H9 (cell line): Measurements from ENCODE around the gene TBC1D25. TPM values are rescaled to one million over a fixed set of nuclear protein-coding genes. Genes with fewer than 3 reads are reported as not detected.

Experiments
- DNase-seq: peaks from one replicate; pipeline ENCODE4 v3.0.0-alpha.2; 2017
- H2AFZ ChIP-seq: one replicate; pipeline ENCODE4 v1.6.1; 2013; ENCODE audit warnings: mild to moderate bottlenecking, low read length, control low read depth, moderate library complexity
- H2AK5ac ChIP-seq: 2 replicates; pipeline ENCODE4 v1.6.1; 2013; ENCODE audit warnings: low read length, control low read depth, mixed read lengths; ENCODE audit not compliant: insufficient read length
- H2BK120ac ChIP-seq: one replicate; pipeline ENCODE4 v1.6.1; 2013; ENCODE audit warnings: low read depth, mild to moderate bottlenecking, low read length, control low read depth, inconsistent platforms; ENCODE audit not compliant: poor library complexity, severe bottlenecking
- H2BK12ac ChIP-seq: 2 replicates; pipeline ENCODE4 v1.6.1; 2013; ENCODE audit warnings: low read length, control low read depth, mixed read lengths, low read depth; ENCODE audit not compliant: insufficient read length
- H2BK15ac ChIP-seq: 2 replicates; pipeline ENCODE4 v1.6.1; 2013; ENCODE audit warnings: low read depth, low read length, control low read depth
- H2BK20ac ChIP-seq: one replicate; pipeline ENCODE4 v1.6.1; 2013; ENCODE audit warnings: low read depth, mild to moderate bottlenecking, low read length, control low read depth, inconsistent platforms; ENCODE audit not compliant: poor library complexity, severe bottlenecking
- H2BK5ac ChIP-seq: 2 replicates; pipeline ENCODE4 v1.6.1; 2013; ENCODE audit warnings: low read length, control low read depth, mixed read lengths; ENCODE audit not compliant: insufficient read length
- H3K14ac ChIP-seq: 2 replicates; pipeline ENCODE4 v1.6.1; 2013; ENCODE audit warnings: low read length, control low read depth; ENCODE audit not compliant: insufficient read depth
- H3K18ac ChIP-seq: 2 replicates; pipeline ENCODE4 v1.6.1; 2013; ENCODE audit warnings: low read depth, mild to moderate bottlenecking, mixed read lengths, low read length, control low read depth; ENCODE audit not compliant: insufficient read length
- H3K23ac ChIP-seq: 2 replicates; pipeline ENCODE4 v1.6.1; 2013; ENCODE audit warnings: low read length, control low read depth, mixed read lengths, low read depth; ENCODE audit not compliant: insufficient read length
- H3K23me2 ChIP-seq: 2 replicates; pipeline ENCODE4 v1.6.1; 2013; ENCODE audit warnings: low read depth, mild to moderate bottlenecking, mixed read lengths, low read length, control low read depth; ENCODE audit not compliant: insufficient read length, poor library complexity, severe bottlenecking
- H3K27ac ChIP-seq: 2 replicates; pipeline ENCODE4 v1.5.1; 2013; ENCODE audit warnings: low read length, control low read depth, mixed read lengths, low read depth; ENCODE audit not compliant: insufficient read length
- H3K27me3 ChIP-seq: 2 replicates; pipeline ENCODE4 v1.6.1; 2013; ENCODE audit warnings: low read length, control low read depth, inconsistent platforms; ENCODE audit not compliant: insufficient read depth
- H3K4ac ChIP-seq: 2 replicates; pipeline ENCODE4 v1.6.1; 2013; ENCODE audit warnings: low read depth, mild to moderate bottlenecking, control low read depth, inconsistent platforms, low read length, moderate library complexity
- H3K4me1 ChIP-seq: 2 replicates; pipeline ENCODE4 v1.6.1; 2013; ENCODE audit warnings: low read length, control low read depth, inconsistent platforms; ENCODE audit not compliant: insufficient read depth
- H3K4me2 ChIP-seq: 2 replicates; pipeline ENCODE4 v1.6.1; 2013; ENCODE audit warnings: low read length, control low read depth, mixed read lengths; ENCODE audit not compliant: insufficient read length, insufficient read depth
- H3K56ac ChIP-seq: 2 replicates; pipeline ENCODE4 v1.6.1; 2013; ENCODE audit warnings: low read depth, mild to moderate bottlenecking, mixed read lengths, low read length, control low read depth; ENCODE audit not compliant: insufficient read length
- H3K79me1 ChIP-seq: 2 replicates; pipeline ENCODE4 v1.6.1; 2013; ENCODE audit warnings: low read depth, mild to moderate bottlenecking, moderate library complexity, low read length, control low read depth, inconsistent platforms; ENCODE audit not compliant: insufficient read depth, poor library complexity, severe bottlenecking
- H3K79me2 ChIP-seq: 2 replicates; pipeline ENCODE4 v1.6.1; 2013; ENCODE audit warnings: low read length, control low read depth, inconsistent platforms; ENCODE audit not compliant: insufficient read depth
- H3K9ac ChIP-seq: 2 replicates; pipeline ENCODE4 v1.6.1; 2013; ENCODE audit warnings: low read length, control low read depth, mixed read lengths; ENCODE audit not compliant: insufficient read length; ENCODE audit errors: extremely low read depth
- H3K9me3 ChIP-seq: one replicate; pipeline ENCODE4 v1.6.1; 2013; ENCODE audit warnings: low read depth, low read length, inconsistent platforms; ENCODE audit not compliant: control insufficient read depth
- H3T11ph ChIP-seq: one replicate; pipeline ENCODE4 v1.6.1; 2013; ENCODE audit warnings: mild to moderate bottlenecking, low read length, control low read depth, inconsistent platforms
- H4K20me1 ChIP-seq: one replicate; pipeline ENCODE4 v1.6.1; 2013; ENCODE audit not compliant: control insufficient read depth, insufficient read length, insufficient read depth
- H4K5ac ChIP-seq: 2 replicates; pipeline ENCODE4 v1.6.1; 2013; ENCODE audit warnings: low read depth, mild to moderate bottlenecking, mixed read lengths, low read length, control low read depth; ENCODE audit not compliant: insufficient read length
- H4K8ac ChIP-seq: replicated peaks from 2 replicates; pipeline ENCODE4 v1.6.1; 2013; ENCODE audit warnings: low read length, control low read depth, mixed read lengths, low read depth; ENCODE audit not compliant: insufficient read length
- H4K91ac ChIP-seq: 2 replicates; pipeline ENCODE4 v1.6.1; 2013; ENCODE audit warnings: low read depth, mild to moderate bottlenecking, moderate library complexity, mixed read lengths, low read length, control low read depth; ENCODE audit not compliant: insufficient read length
- H3K27ac Mint-ChIP-seq, 3 experiments: 2 replicates in 2 of 3; 3 replicates in 1 of 3; pipeline ENCODE4 v1.8.0; 2020 to 2021; ENCODE audit warnings: mixed read lengths in 3 of 3, mild to moderate bottlenecking in 1 of 3, moderate library complexity in 1 of 3
- H3K27me3 Mint-ChIP-seq: 2 replicates; pipeline ENCODE4 v1.8.0; 2021; ENCODE audit warnings: low read depth, mild to moderate bottlenecking, moderate library complexity, mixed read lengths
- H3K36me3 Mint-ChIP-seq, 3 experiments: 2 replicates in 2 of 3; 3 replicates in 1 of 3; pipeline ENCODE4 v1.8.0; 2020 to 2021; ENCODE audit warnings: low read depth in 3 of 3, mixed read lengths in 3 of 3; ENCODE audit not compliant: insufficient read depth in 1 of 3
- H3K4me1 Mint-ChIP-seq, 2 experiments: 2 replicates each; pipeline ENCODE4 v1.8.0; 2020; ENCODE audit warnings: mixed read lengths in 2 of 2
- H3K4me3 Mint-ChIP-seq, 2 experiments: 2 replicates in 1 of 2; 3 replicates in 1 of 2; pipeline ENCODE4 v1.8.0; 2020 to 2021; ENCODE audit warnings: mild to moderate bottlenecking in 2 of 2, mixed read lengths in 2 of 2, moderate library complexity in 1 of 2
- H3K9me3 Mint-ChIP-seq, 2 experiments: 2 replicates in 1 of 2; 3 replicates in 1 of 2; pipeline ENCODE4 v1.8.0; 2020; ENCODE audit warnings: mild to moderate bottlenecking in 2 of 2, mixed read lengths in 2 of 2, moderate library complexity in 1 of 2
- WGBS: extraction: QIAGEN DNeasy Blood & Tissue Kit; methylation state at CpG from one replicate; pipeline ENCODE4 v1.1.7; 2013; ENCODE audit warnings: missing lambda C conversion rate, low lambda C conversion rate, mixed read lengths; ENCODE audit not compliant: insufficient read length; ENCODE audit errors: extremely low coverage; 5-methylcytosine and 5-hydroxymethylcytosine counted together
- total RNA-seq: library from RNA; stranded (reverse); gene quantifications from 2 replicates; pipeline ENCODE4 v1.2.1, GENCODE V29; 2021
- TF ChIP-seq, protein P1 (sequence below): fragments of 200-600 bp; sonication (generic); conservative IDR thresholded peaks from 3 replicates; pipeline ENCODE4 v1.8.0; 2021; ENCODE audit warnings: antibody characterized with exemption, mild to moderate bottlenecking

TBC1D25 gene
- total RNA-seq, 1 experiment from 2014 or later: 10.2 TPM

DNA sequence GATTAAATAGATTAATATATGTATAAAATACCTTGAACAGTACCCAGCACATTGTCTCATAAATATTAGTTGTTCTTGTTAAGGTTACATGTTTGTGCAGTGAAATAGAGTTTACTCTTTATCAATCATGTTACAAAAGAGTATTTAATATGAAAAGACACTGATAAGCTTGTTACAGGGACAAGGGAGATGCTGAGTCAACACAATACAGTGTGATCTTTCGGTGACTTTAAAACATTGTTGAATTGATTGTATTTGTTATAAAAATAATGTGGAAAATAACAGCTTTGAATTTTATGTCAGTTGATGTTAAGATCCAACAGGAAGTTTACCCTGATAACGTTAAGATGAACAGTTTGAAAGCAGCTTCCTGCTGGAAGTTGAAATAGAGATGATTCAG, 56.4 kb downstream of the TBC1D25 start:
- no peak overlapping the region for H3K18ac ChIP-seq
- Mint-ChIP-seq H3K27ac (no peak overlapping the region), H3K4me1 (peaks cover 2 to 4% of the 10 kb centered on the region in 2 experiments; a peak in 3 of 4 replicates), H3K36me3 (peaks cover 6 to 13% (median 7%) of the 10 kb centered on the region in 3 experiments; a peak in 6 of 7 replicates), H3K9me3 (peaks cover 50 to 62% of the 10 kb centered on the region in 2 experiments), H3K4me3 (no peak overlapping the region), H3K27me3 (no peaks in the 10 kb centered on the region; the same call in 1 of the 2 replicates)
- no peak overlapping the region for H4K8ac ChIP-seq
- no peaks in the 10 kb centered on the region for H3K79me1 ChIP-seq
- H2AK5ac ChIP-seq: no peak overlapping the region
- no peak overlapping the region for H2BK5ac ChIP-seq
- no peak overlapping the region for H2BK15ac ChIP-seq
- H3K9ac ChIP-seq: no peak overlapping the region
- no peak overlapping the region for H3K23ac ChIP-seq
- WGBS: no CpG with 5 or more reads among the region's 2 CpGs
- no peaks in the 10 kb centered on the region for H3K4me1 ChIP-seq
- H4K91ac ChIP-seq: no peak overlapping the region
- H3K56ac ChIP-seq: no peak overlapping the region
- H4K5ac ChIP-seq: no peak overlapping the region
- H2AFZ ChIP-seq: no peak overlapping the region
- H3K14ac ChIP-seq: no peak overlapping the region
- peaks cover 41% of the 10 kb centered on the region for H3K9me3 ChIP-seq
- H2BK120ac ChIP-seq: no peak overlapping the region
- no peak overlapping the region for H2BK20ac ChIP-seq
- no peaks in the 10 kb centered on the region for H3K79me2 ChIP-seq
- no peak overlapping the region for H3K4me2 ChIP-seq
- TF ChIP-seq, protein P1, sequence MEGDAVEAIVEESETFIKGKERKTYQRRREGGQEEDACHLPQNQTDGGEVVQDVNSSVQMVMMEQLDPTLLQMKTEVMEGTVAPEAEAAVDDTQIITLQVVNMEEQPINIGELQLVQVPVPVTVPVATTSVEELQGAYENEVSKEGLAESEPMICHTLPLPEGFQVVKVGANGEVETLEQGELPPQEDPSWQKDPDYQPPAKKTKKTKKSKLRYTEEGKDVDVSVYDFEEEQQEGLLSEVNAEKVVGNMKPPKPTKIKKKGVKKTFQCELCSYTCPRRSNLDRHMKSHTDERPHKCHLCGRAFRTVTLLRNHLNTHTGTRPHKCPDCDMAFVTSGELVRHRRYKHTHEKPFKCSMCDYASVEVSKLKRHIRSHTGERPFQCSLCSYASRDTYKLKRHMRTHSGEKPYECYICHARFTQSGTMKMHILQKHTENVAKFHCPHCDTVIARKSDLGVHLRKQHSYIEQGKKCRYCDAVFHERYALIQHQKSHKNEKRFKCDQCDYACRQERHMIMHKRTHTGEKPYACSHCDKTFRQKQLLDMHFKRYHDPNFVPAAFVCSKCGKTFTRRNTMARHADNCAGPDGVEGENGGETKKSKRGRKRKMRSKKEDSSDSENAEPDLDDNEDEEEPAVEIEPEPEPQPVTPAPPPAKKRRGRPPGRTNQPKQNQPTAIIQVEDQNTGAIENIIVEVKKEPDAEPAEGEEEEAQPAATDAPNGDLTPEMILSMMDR: no peak
- no peak overlapping the region for H3T11ph ChIP-seq
- no peaks in the 10 kb centered on the region for H3K27me3 ChIP-seq
- no peak overlapping the region for H3K4ac ChIP-seq
- DNase-seq: no peak
- no peak overlapping the region for H3K27ac ChIP-seq
- H2BK12ac ChIP-seq: no peak overlapping the region
- H4K20me1 ChIP-seq: no peaks in the 10 kb centered on the region
- no peaks in the 10 kb centered on the region for H3K23me2 ChIP-seq
